HCT116 (cell line): ENCODE data around the gene TMEM101. TPM values are rescaled to one million over a fixed set of nuclear protein-coding genes. Genes with fewer than 3 reads are reported as not detected.

Experiments used
- ATAC-seq: fragments of 200-7000 bp; cut with Tn5 transposase; 2 replicates; pipeline ENCODE4 v1.9.1; 2020; ENCODE audit warnings: mild to moderate bottlenecking, moderate library complexity
- BruUV-seq: library from RNA; stranded (reverse); fragments of 400-500 nt; replicated peaks from 2 replicates; lab custom pipeline; 2021; lab: Mats Ljungman, UMichigan
- CTCF ChIA-PET: fragments of 300-600 bp; sonication (Branson Sonifier 250); formaldehyde crosslinking; loops from one replicate; lab custom pipeline; 2021; ENCODE audit warnings: antibody characterized with exemption; lab: Charles Lee
- POLR2A ChIA-PET: fragments of 300-600, 350-600 bp; sonication (Branson Sonifier 250); formaldehyde crosslinking; loops from one replicate; lab custom pipeline; 2021; ENCODE audit warnings: antibody characterized with exemption; lab: Charles Lee
- RAD21 ChIA-PET, 2 experiments: fragments of 300-600 bp; sonication (Branson Sonifier 250); formaldehyde crosslinking; loops; one replicate each; lab custom pipeline; 2023; ENCODE audit warnings: low total read pairs in 2 of 2; ENCODE audit not compliant: uncharacterized antibody in 2 of 2, unreplicated experiment in 2 of 2, low non-redundant PET in 1 of 2; lab: Charles Lee
- DNase-seq: peaks from one replicate; pipeline ENCODE4 v3.0.0-alpha.2; 2010; ENCODE audit warnings: low read depth, low spot score
- H2AFZ ChIP-seq: fragments of 200-600 bp; shearing (Covaris generic), sonication (generic); 2 replicates; pipeline ENCODE4 v1.6.1; 2017; ENCODE audit warnings: low read depth, mixed run types, mixed read lengths, antibody characterized with exemption, low read length; ENCODE audit not compliant: poor library complexity, severe bottlenecking
- H3K27ac ChIP-seq: 2 replicates; pipeline ENCODE4 v1.5.1; 2012; ENCODE audit warnings: low read depth, low read length
- H3K27me3 ChIP-seq: fragments of 200-600 bp; sonication (generic); 2 replicates; pipeline ENCODE4 v1.6.1; 2016; ENCODE audit warnings: mixed run types, low read length, mixed read lengths; ENCODE audit not compliant: insufficient read depth
- H3K36me3 ChIP-seq, 2 experiments: fragments of 200-500 bp in 1 of 2; fragments of 200-600 bp in 1 of 2; sonication (Bioruptor generic) in 1 of 2; sonication (generic) in 1 of 2; 2 replicates each; pipeline versions ENCODE4 v1.5.1 to v1.6.1; 2014 to 2016; ENCODE audit warnings: low read length in 2 of 2, inconsistent platforms in 1 of 2, mixed read lengths in 1 of 2, mixed run types in 1 of 2; ENCODE audit not compliant: insufficient read depth in 2 of 2, control insufficient read depth in 1 of 2
- H3K4me1 ChIP-seq, 2 experiments: fragments of 200-600 bp in 1 of 2; sonication (generic) in 1 of 2; 2 replicates each; pipeline versions ENCODE4 v1.5.1 to v1.6.1; 2012 to 2017; ENCODE audit warnings: low read length in 2 of 2, inconsistent platforms in 1 of 2, mild to moderate bottlenecking in 1 of 2, mixed read lengths in 1 of 2, mixed run types in 1 of 2, moderate library complexity in 1 of 2; ENCODE audit not compliant: insufficient read depth in 2 of 2, control insufficient read depth in 1 of 2
- H3K4me2 ChIP-seq: fragments of 200-600 bp; sonication (generic); 2 replicates; pipeline ENCODE4 v1.6.1; 2017; ENCODE audit warnings: mixed run types, low read length, mixed read lengths
- H3K4me3 ChIP-seq, 2 experiments: fragments of 200-600 bp in 1 of 2; sonication (generic) in 1 of 2; replicated peaks in 1 of 2; 2 replicates each; pipeline ENCODE4 v1.5.1; 2011 to 2016; ENCODE audit warnings: low read length in 2 of 2, control low read depth in 1 of 2, low read depth in 1 of 2, mild to moderate bottlenecking in 1 of 2, mixed read lengths in 1 of 2, mixed run types in 1 of 2
- H3K79me2 ChIP-seq: fragments of 200-600 bp; sonication (generic); 2 replicates; pipeline ENCODE4 v1.6.1; 2017; ENCODE audit warnings: mild to moderate bottlenecking, mixed run types, low read length, moderate library complexity, mixed read lengths; ENCODE audit not compliant: insufficient read depth
- H3K9ac ChIP-seq: fragments of 200-600 bp; sonication (generic); 2 replicates; pipeline ENCODE4 v1.6.1; 2016; ENCODE audit warnings: low read length, mixed read lengths
- H3K9me2 ChIP-seq: fragments of 200-600 bp; sonication (generic), shearing (Covaris generic); 2 replicates; pipeline ENCODE4 v1.6.1; 2017; ENCODE audit warnings: mixed run types, mild to moderate bottlenecking, moderate library complexity; ENCODE audit not compliant: insufficient read depth
- H3K9me3 ChIP-seq, 2 experiments: fragments of 200-500 bp in 1 of 2; fragments of 200-600 bp in 1 of 2; sonication (Bioruptor generic) in 1 of 2; sonication (generic) in 1 of 2; 2 replicates each; pipeline ENCODE4 v1.6.1; 2014 to 2017; ENCODE audit warnings: low read length in 2 of 2, mixed read lengths in 2 of 2, inconsistent platforms in 1 of 2, low read depth in 1 of 2, mild to moderate bottlenecking in 1 of 2, mixed run types in 1 of 2, moderate library complexity in 1 of 2; ENCODE audit not compliant: control insufficient read depth in 1 of 2, insufficient read depth in 1 of 2
- H4K20me1 ChIP-seq: fragments of 200-600 bp; sonication (generic), shearing (Covaris generic); 2 replicates; pipeline ENCODE4 v1.6.1; 2017; ENCODE audit warnings: mixed run types, mild to moderate bottlenecking, moderate library complexity; ENCODE audit not compliant: insufficient read depth
- ELF1 ChIP-seq: IDR thresholded peaks from 2 replicates; pipeline ENCODE4 v1.6.1; 2012; ENCODE audit warnings: low read depth, borderline replicate concordance
- FOSL1 ChIP-seq: IDR thresholded peaks from 2 replicates; pipeline ENCODE4 v1.6.1; 2012; ENCODE audit warnings: low read depth
- POLR2AphosphoS5 ChIP-seq: IDR thresholded peaks from 2 replicates; pipeline ENCODE4 v1.6.1; 2011; ENCODE audit warnings: mild to moderate bottlenecking, low read depth, low read length, moderate library complexity
- RAD21 ChIP-seq: IDR thresholded peaks from 2 replicates; pipeline ENCODE4 v1.6.1; 2012; ENCODE audit warnings: low read depth, mild to moderate bottlenecking
- SIN3A ChIP-seq: IDR thresholded peaks from 2 replicates; pipeline ENCODE4 v1.6.1; 2012; ENCODE audit warnings: low read depth
- ZBTB33 ChIP-seq: IDR thresholded peaks from 2 replicates; pipeline ENCODE4 v1.6.1; 2011; ENCODE audit warnings: mild to moderate bottlenecking, low read length, moderate library complexity; ENCODE audit not compliant: insufficient replicate concordance; ENCODE audit errors: extremely low read depth
- ZFX ChIP-seq: fragments of 450-650 bp; IDR thresholded peaks from 2 replicates; pipeline ENCODE4 v1.6.1; 2017
- ZNF274 ChIP-seq: fragments of 200-500 bp; sonication (Bioruptor generic); IDR thresholded peaks from 2 replicates; pipeline ENCODE4 v1.6.1; 2014; ENCODE audit warnings: mild to moderate bottlenecking, low read depth, low read length, inconsistent platforms
- intact Hi-C: fragments of 100-400 bp; cut with micrococcal nuclease; formaldehyde crosslinking; loops from 2 replicates; pipeline ENCODE4 v1.10.0; 2022
- total RNA-seq: library from RNA; stranded (reverse); gene quantifications from one replicate; pipeline ENCODE4 v1.2.1, GENCODE V29; 2021; ENCODE audit not compliant: unreplicated experiment

Gene TMEM101
- total RNA-seq, 1 experiment from 2014 or later, result 43.8 TPM

DNA sequence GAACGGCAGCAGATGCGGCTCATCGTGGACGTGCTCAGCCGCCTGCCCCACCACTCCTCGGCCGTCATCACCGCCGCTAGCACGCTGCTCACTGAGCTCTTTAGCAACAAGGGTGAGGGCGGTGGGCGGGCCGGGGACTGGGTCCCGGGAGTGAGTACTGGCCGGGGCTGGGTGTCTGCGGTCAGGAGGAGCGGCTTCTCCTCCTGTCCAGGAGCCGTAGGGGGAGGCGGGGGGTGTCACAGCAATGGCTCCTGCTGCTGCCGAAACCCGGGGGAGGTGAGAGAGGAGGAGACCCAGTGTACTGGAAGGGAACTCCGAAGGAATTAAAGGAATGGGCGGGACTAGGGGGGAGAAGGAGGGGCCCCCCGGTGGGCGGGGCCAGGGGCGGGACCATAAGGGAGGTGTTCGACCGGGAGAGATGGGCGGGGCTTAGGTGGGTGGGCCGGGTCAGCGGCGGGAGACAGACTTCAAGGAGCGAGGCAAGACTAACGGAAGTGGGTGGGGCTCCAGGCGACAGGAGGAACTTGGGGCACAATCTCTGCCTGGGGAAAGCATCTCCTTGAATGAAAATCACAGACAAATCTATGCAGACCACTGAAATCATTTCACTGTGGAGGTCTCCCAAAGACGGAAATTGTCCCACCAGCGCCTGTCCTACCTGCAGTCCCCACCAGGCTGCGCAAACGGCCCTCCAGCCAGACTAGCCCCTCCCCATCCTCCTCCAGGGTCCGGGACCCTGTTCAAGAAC lies 8.0 kb downstream of the TMEM101 start (continued):
- TF ChIP-seq ZBTB33, result no peak
- TF ChIP-seq ELF1, result no peak
- TF ChIP-seq, all 23 proteins: peak for 9

GRCh38 chr17:44006272-44006597 lies 8.5 kb downstream of the TMEM101 start:
- intact Hi-C loops, result no loop called here
- Histone ChIP-seq H3K4me3 (peak overlapping the region; percentile 87 to 92), H3K4me2 (peak overlapping the region; percentile 99), H3K36me3 (peaks cover 10 to 21% of the 10 kb centered on the region in 2 experiments; a peak in 3 of 4 replicates), H3K27ac (peak overlapping the region; percentile 83), H2AFZ (no peak overlapping the region), H3K27me3 (no peaks in the 10 kb centered on the region), H4K20me1 (no peaks in the 10 kb centered on the region), H3K79me2 (peaks cover 32% of the 10 kb centered on the region; the same call in 1 of the 2 replicates), H3K9me3 (no peaks in the 10 kb centered on the region), H3K4me1 (peaks cover 36 to 82% of the 10 kb centered on the region in 2 experiments), H3K9me2 (no peaks in the 10 kb centered on the region), H3K9ac (peak overlapping the region; percentile 86)
- peak; percentile 28 for ATAC-seq
- DNase-seq, result no peak
- TF ChIP-seq ZFX, result peak; percentile 33; the same call in 1 of the 2 replicates
- TF ChIP-seq RAD21, result no peak
- no peak for TF ChIP-seq ZNF274
- TF ChIP-seq ELF1, result no peak
- TF ChIP-seq POLR2AphosphoS5, result no peak
- TF ChIP-seq SIN3A, result 0 out of 2 replicates have a peak, but pooled peaks have one; percentile 7
- no peak for TF ChIP-seq FOSL1
- ChIA-PET POLR2A (no interaction called here), CTCF (no interaction called here), RAD21 (no interaction called here)
- BruUV-seq, result TSS peak; percentile 63
